Measurements from ENCODE around the gene ZNHIT3.

DNA sequence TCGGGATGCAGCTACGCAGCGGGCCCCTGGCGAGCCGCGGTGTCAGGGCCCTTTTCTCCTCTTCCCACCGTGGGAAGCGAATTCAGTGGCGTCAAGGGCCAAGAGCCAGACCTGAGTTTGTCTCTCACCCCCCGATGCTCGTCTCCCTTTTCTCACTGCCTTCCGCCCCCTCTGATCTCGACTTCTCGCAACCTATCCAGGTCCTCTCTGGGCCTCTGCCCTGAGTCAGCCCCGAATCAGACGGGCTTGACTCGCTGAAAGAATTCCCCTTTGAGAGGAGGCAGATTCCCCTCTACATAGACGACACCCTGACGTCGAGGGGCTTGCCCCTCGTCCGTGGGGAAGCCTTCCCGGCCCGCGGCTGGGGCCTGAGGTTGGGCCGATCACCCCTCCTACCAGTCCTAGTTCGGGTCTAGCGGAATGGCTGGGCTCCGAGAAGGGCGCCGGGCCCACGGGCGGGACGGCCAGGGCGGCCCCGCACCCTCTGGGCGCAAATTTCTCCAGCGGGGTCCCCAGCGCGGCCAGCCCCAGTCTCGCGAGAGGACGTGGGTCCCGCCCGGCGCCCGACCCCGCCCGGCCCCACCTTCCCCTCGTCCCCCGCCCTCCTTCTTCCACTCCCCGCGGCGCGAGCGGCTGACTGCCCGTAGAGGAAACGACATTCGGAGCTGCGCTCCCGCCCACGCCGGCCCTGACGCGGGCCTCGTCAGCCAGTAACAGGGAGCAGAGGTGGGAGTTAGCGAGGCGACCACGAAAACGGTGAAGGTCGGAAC lies 58.0 kb downstream of the ZNHIT3 start, which contains the start of gene GGNBP2:
- TF ChIP-seq EZH2 (IDR thresholded peaks at IDR 0.05; ENCODE audit: borderline replicate concordance, low read length): no peak
- no peak; the same call in 1 of the 2 replicates for TF ChIP-seq CTCF (IDR thresholded peaks at IDR 0.05; ENCODE audit: low read length)
